Transverse colon (tissue), 4 donors: ENCODE measurements around the gene PLXNA2. TPM values are rescaled to one million over a fixed set of nuclear protein-coding genes. Genes with fewer than 3 reads are reported as not detected.

Experiments used
- DNase-seq: peaks from one replicate; pipeline ENCODE4 v3.0.0-alpha.2; 2019
- H3K27ac ChIP-seq, 4 donors: fragments of 200-600 bp; sonication (generic); 2 replicates each; pipeline ENCODE4 v1.5.1; 2016 to 2018; ENCODE audit warnings: inconsistent platforms in 4 of 4
- H3K27me3 ChIP-seq: fragments of 200-600 bp; sonication (generic); 2 replicates; pipeline ENCODE4 v1.5.1; 2017; ENCODE audit warnings: inconsistent platforms
- H3K36me3 ChIP-seq, 4 donors: fragments of 200-600 bp; sonication (generic); 2 replicates each; pipeline ENCODE4 v1.5.1; 2017 to 2019; ENCODE audit warnings: inconsistent platforms in 4 of 4
- H3K4me1 ChIP-seq, 4 donors: fragments of 200-600 bp; sonication (generic); 2 replicates each; pipeline ENCODE4 v1.5.1; 2017 to 2020; ENCODE audit warnings: inconsistent platforms in 4 of 4
- H3K4me3 ChIP-seq, 4 donors: fragments of 200-600 bp; sonication (generic); 1 replicate in 1 of 4; 2 replicates in 3 of 4; pipeline versions ENCODE4 v1.5.1 to v1.6.1; 2017 to 2019; ENCODE audit warnings: inconsistent platforms in 4 of 4
- H3K9me3 ChIP-seq, 2 donors: fragments of 200-600 bp; sonication (generic); 2 replicates each; pipeline ENCODE4 v1.5.1; 2017 to 2019; ENCODE audit warnings: inconsistent platforms in 2 of 2
- EP300 ChIP-seq: sonication (generic); formaldehyde crosslinking; IDR thresholded peaks from one replicate; pipeline ENCODE4 v1.6.1; 2017; ENCODE audit warnings: antibody characterized with exemption, low read depth
- POLR2A ChIP-seq: fragments of 450-650 bp; IDR thresholded peaks from one replicate; pipeline ENCODE4 v1.6.1; 2016; ENCODE audit warnings: antibody characterized with exemption, mild to moderate bottlenecking, moderate library complexity
- POLR2AphosphoS5 ChIP-seq, 3 donors: sonication (generic); formaldehyde crosslinking; IDR thresholded peaks; one replicate each; pipeline ENCODE4 v1.6.1; 2016; ENCODE audit warnings: antibody characterized with exemption in 3 of 3
- WGBS, 2 donors: methylation state at CpG; one replicate each; pipeline ENCODE4 v1.1.5; 2018; ENCODE audit warnings: low coverage in 1 of 2; 5-methylcytosine and 5-hydroxymethylcytosine counted together
- in situ Hi-C, 4 donors: fragments of 200-750 bp; cut with MboI; loops; one replicate each; pipeline versions ENCODE4 v1.15.0 to v1.15.1; 2017; ENCODE audit warnings: low sequenced_read_pairs in 3 of 4, low pct_ligation_motif_present in 1 of 4, low pct_unique_long_range_greater_than_20kb in 1 of 4
- intact Hi-C: fragments of 100-400 bp; cut with DNase I; formaldehyde crosslinking; loops from one replicate; pipeline ENCODE4 v1.15.1; 2023; ENCODE audit warnings: low total_unique reads
- total RNA-seq, 4 donors: library from RNA; depleted of rRNA; stranded (reverse); fragments of >200 nt; gene quantifications; one replicate each; pipeline ENCODE4 v1.1.0, GENCODE V29; 2016
- TF ChIP-seq, protein P1 (sequence below), 5 experiments: fragments of 200-600 bp in 3 of 5; fragments of 450-650 bp in 2 of 5; sonication (generic) in 3 of 5; IDR thresholded peaks; 1 replicate in 2 of 5; 2 replicates in 3 of 5; pipeline ENCODE4 v1.5.1; 2016 to 2017; ENCODE audit warnings: antibody characterized with exemption in 5 of 5, inconsistent platforms in 3 of 5, mild to moderate bottlenecking in 2 of 5, moderate library complexity in 1 of 5

PLXNA2 gene
- total RNA-seq, 4 donors from 2014 or later, result 77.4 to 140 (median 85.5) TPM

DNA sequence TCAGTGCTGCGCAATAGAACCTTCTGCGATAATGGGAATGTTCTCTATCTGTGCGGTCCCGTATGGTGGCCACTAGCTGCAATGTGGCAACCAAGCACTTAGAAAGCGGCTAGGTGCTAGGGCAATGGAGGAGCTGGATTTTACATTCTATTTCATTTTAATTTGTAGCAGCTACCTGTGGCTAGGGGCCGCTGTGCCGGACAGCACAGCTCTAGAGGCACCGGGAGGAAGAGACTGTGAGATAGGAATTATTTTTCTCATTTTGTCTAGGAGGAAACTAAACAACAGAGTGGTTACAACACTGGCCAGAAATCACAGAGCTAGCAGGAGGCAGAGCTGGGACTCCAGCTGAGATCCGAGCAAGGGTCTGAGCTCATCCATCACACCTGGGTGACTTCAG lies 202.7 kb downstream of the PLXNA2 start:
- in situ Hi-C loops, result no loop called here
- Histone ChIP-seq H3K9me3 (no peaks in the 10 kb centered on the region), H3K27me3 (no peaks in the 10 kb centered on the region), H3K36me3 (peaks cover 0 to 32% (median 11%) of the 10 kb centered on the region in 4 donors), H3K4me3 (no peak overlapping the region), H3K4me1 (peaks cover 0 to 11% (median 3%) of the 10 kb centered on the region in 4 donors), H3K27ac (no peak overlapping the region)
- 96 to 100% methylated on average over 2 to 9 of the region's 9 CpGs for WGBS, 2 donors
- TF ChIP-seq, protein P1, sequence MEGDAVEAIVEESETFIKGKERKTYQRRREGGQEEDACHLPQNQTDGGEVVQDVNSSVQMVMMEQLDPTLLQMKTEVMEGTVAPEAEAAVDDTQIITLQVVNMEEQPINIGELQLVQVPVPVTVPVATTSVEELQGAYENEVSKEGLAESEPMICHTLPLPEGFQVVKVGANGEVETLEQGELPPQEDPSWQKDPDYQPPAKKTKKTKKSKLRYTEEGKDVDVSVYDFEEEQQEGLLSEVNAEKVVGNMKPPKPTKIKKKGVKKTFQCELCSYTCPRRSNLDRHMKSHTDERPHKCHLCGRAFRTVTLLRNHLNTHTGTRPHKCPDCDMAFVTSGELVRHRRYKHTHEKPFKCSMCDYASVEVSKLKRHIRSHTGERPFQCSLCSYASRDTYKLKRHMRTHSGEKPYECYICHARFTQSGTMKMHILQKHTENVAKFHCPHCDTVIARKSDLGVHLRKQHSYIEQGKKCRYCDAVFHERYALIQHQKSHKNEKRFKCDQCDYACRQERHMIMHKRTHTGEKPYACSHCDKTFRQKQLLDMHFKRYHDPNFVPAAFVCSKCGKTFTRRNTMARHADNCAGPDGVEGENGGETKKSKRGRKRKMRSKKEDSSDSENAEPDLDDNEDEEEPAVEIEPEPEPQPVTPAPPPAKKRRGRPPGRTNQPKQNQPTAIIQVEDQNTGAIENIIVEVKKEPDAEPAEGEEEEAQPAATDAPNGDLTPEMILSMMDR (IDR thresholded peaks at IDR 0.05), result no peak
- TF ChIP-seq POLR2A (no peak), EP300 (no peak), POLR2AphosphoS5 (IDR thresholded peaks at IDR 0.05) (no peak)
- intact Hi-C loops, result no loop called here
- DNase-seq, result no peak

DNA sequence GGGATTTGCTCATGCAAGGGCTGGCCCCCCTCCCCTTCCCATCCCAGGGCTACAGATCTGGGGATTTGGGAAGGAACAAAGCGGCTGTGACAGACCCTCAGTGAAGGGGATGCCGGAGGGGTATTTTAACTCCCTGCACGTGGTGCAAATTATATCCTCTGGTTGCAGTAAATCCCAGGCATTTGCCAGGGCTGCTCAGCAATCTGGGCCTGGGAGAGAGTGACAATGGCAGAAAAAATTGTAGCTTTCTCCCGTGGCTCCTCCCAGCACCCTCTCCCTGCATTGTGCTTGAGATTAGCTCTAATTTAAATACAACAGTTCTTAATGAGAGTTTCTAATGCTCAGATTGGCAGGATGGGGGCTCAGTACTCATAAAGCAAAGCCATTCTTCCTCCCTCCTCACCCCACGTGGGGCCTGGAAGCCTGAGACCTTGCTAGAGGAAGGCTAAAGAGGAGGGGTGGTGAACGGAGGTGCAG lies 203.3 kb downstream of the PLXNA2 start:
- intact Hi-C loops (no loop called here), in situ Hi-C loops (no loop called here)
- H3K4me1 ChIP-seq, result peaks cover 0 to 5% (median 0%) of the 10 kb centered on the region in 4 donors
- no peaks in the 10 kb centered on the region for H3K27me3 ChIP-seq
- DNase-seq, result no peak
- H3K36me3 ChIP-seq, result peaks cover 0 to 32% (median 11%) of the 10 kb centered on the region in 4 donors
- WGBS, 2 donors, result 79 to 92% methylated on average over 2 to 6 of the region's 6 CpGs
- H3K4me3 ChIP-seq, result no peak overlapping the region
- no peak overlapping the region for H3K27ac ChIP-seq
- TF ChIP-seq POLR2AphosphoS5 (IDR thresholded peaks at IDR 0.05) (no peak), EP300 (no peak), POLR2A (no peak)
- TF ChIP-seq, protein P1 (IDR thresholded peaks at IDR 0.05), result no peak
- no peaks in the 10 kb centered on the region for H3K9me3 ChIP-seq

DNA sequence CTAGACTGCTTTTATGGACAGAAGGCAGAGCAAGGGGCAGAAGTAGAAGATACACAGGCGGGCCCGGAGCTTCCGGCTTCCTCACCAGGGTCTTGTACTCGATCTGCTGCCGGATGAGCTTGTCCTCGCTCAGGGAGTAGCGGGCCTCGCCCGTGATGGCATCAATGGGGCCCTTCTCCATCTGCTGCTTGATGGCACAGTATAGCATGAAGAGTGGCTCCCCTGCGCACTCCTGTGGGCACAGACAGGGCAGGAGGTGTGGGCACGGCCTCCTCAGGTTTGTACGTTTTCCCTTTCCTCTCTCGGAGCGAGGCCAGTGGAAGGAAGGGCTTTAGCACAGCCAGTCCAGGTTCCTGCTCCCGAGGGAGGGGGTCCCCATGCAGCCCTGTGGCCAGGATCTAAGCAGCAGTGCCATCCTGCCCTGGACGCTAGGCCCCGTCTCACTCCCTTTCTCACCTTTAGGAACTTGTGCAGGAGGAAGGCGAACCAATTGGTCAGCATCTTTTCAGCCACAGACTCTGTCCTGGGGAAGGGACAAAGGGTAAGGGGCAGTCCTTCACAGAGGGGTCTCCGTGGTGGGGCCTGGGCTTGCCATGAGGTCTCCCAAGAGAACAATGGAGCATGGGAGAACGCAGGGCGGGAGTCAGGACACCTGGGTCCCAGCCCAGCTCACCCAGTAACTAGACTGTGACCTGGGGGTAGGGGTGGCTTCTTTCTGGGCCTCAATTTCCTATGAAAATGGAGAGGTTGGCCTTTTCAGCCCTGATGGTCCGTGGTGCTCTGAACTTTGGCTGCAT lies 204.4 kb downstream of the PLXNA2 start:
- 89 to 95% methylated on average over 4 to 22 of the region's 22 CpGs for WGBS, 2 donors
- in situ Hi-C loops, result no loop called here
- no peaks in the 10 kb centered on the region for H3K4me1 ChIP-seq
- no peaks in the 10 kb centered on the region for H3K9me3 ChIP-seq
- H3K27me3 ChIP-seq, result no peaks in the 10 kb centered on the region
- no peak for TF ChIP-seq POLR2A
- TF ChIP-seq EP300, result no peak
- no peak for TF ChIP-seq POLR2AphosphoS5 (IDR thresholded peaks at IDR 0.05)
- TF ChIP-seq, protein P1 (IDR thresholded peaks at IDR 0.05), result no peak
- peaks cover 0 to 28% (median 11%) of the 10 kb centered on the region in 4 donors for H3K36me3 ChIP-seq
- H3K27ac ChIP-seq, result no peak overlapping the region
- DNase-seq, result no peak
- H3K4me3 ChIP-seq, result no peak overlapping the region
- intact Hi-C loops, result no loop called here

DNA sequence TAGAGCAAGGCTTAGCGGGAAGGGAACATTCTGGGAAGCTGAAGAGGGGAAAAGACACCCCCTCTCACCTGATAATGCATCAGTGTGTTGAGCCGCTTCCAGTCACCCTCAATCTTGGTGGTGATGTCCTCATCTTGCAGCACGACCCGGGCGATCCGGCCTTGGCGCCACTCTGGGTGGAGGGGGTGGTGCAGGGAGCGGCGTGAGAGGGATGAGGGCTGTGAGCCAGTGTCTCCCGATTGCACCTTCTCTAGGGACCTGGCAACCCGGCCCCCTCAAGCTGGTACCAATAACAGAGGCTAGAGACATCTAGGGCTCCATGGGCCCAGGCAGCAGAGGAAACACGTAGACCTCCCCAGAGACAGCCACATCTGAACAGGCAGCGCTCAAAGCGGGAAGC lies 205.9 kb downstream of the PLXNA2 start:
- TF ChIP-seq, protein P1 (IDR thresholded peaks at IDR 0.05), result no peak
- TF ChIP-seq POLR2A (no peak), EP300 (no peak), POLR2AphosphoS5 (IDR thresholded peaks at IDR 0.05) (no peak)
- Histone ChIP-seq H3K36me3 (peaks cover 0 to 18% (median 5%) of the 10 kb centered on the region in 4 donors), H3K4me3 (no peak overlapping the region), H3K9me3 (no peaks in the 10 kb centered on the region), H3K27me3 (no peaks in the 10 kb centered on the region), H3K4me1 (no peaks in the 10 kb centered on the region), H3K27ac (no peak overlapping the region)
- WGBS, 2 donors, result 87% methylated on average over 14 of the region's 14 CpGs; no CpG with 5 or more reads in 1 of the 2 donors
- in situ Hi-C loops (no loop called here), intact Hi-C loops (no loop called here)
- DNase-seq, result no peak
